Transverse colon (tissue), 4 donors: Measurements from ENCODE around the gene HAND2. TPM values are rescaled to one million over a fixed set of nuclear protein-coding genes. Genes with fewer than 3 reads are reported as not detected.

Experiments
- DNase-seq: peaks from one replicate; pipeline ENCODE4 v3.0.0-alpha.2; 2019
- H3K27ac ChIP-seq, 4 donors: fragments of 200-600 bp; sonication (generic); 2 replicates each; pipeline ENCODE4 v1.5.1; 2016 to 2018; ENCODE audit warnings: inconsistent platforms in 4 of 4
- H3K27me3 ChIP-seq: fragments of 200-600 bp; sonication (generic); 2 replicates; pipeline ENCODE4 v1.5.1; 2017; ENCODE audit warnings: inconsistent platforms
- H3K36me3 ChIP-seq, 4 donors: fragments of 200-600 bp; sonication (generic); 2 replicates each; pipeline ENCODE4 v1.5.1; 2017 to 2019; ENCODE audit warnings: inconsistent platforms in 4 of 4
- H3K4me1 ChIP-seq, 4 donors: fragments of 200-600 bp; sonication (generic); 2 replicates each; pipeline ENCODE4 v1.5.1; 2017 to 2020; ENCODE audit warnings: inconsistent platforms in 4 of 4
- H3K4me3 ChIP-seq, 4 donors: fragments of 200-600 bp; sonication (generic); 1 replicate in 1 of 4; 2 replicates in 3 of 4; pipeline versions ENCODE4 v1.5.1 to v1.6.1; 2017 to 2019; ENCODE audit warnings: inconsistent platforms in 4 of 4
- H3K9me3 ChIP-seq, 2 donors: fragments of 200-600 bp; sonication (generic); 2 replicates each; pipeline ENCODE4 v1.5.1; 2017 to 2019; ENCODE audit warnings: inconsistent platforms in 2 of 2
- CTCF ChIP-seq, 5 experiments: fragments of 200-600 bp in 3 of 5; fragments of 450-650 bp in 2 of 5; sonication (generic) in 3 of 5; IDR thresholded peaks; 1 replicate in 2 of 5; 2 replicates in 3 of 5; pipeline ENCODE4 v1.5.1; 2016 to 2017; ENCODE audit warnings: antibody characterized with exemption in 5 of 5, inconsistent platforms in 3 of 5, mild to moderate bottlenecking in 2 of 5, moderate library complexity in 1 of 5
- EP300 ChIP-seq: sonication (generic); formaldehyde crosslinking; IDR thresholded peaks from one replicate; pipeline ENCODE4 v1.6.1; 2017; ENCODE audit warnings: antibody characterized with exemption, low read depth
- POLR2A ChIP-seq: fragments of 450-650 bp; IDR thresholded peaks from one replicate; pipeline ENCODE4 v1.6.1; 2016; ENCODE audit warnings: antibody characterized with exemption, mild to moderate bottlenecking, moderate library complexity
- POLR2AphosphoS5 ChIP-seq, 3 donors: sonication (generic); formaldehyde crosslinking; IDR thresholded peaks; one replicate each; pipeline ENCODE4 v1.6.1; 2016; ENCODE audit warnings: antibody characterized with exemption in 3 of 3
- whole genome bisulfite sequencing, 2 donors: methylation state at CpG; one replicate each; pipeline ENCODE4 v1.1.5; 2018; ENCODE audit warnings: low coverage in 1 of 2; 5-methylcytosine and 5-hydroxymethylcytosine counted together
- in situ Hi-C, 4 donors: fragments of 200-750 bp; cut with MboI; loops; one replicate each; pipeline versions ENCODE4 v1.15.0 to v1.15.1; 2017; ENCODE audit warnings: low sequenced_read_pairs in 3 of 4, low pct_ligation_motif_present in 1 of 4, low pct_unique_long_range_greater_than_20kb in 1 of 4
- intact Hi-C: fragments of 100-400 bp; cut with DNase I; formaldehyde crosslinking; loops from one replicate; pipeline ENCODE4 v1.15.1; 2023; ENCODE audit warnings: low total_unique reads
- total RNA-seq, 4 donors: library from RNA; depleted of rRNA; stranded (reverse); fragments of >200 nt; gene quantifications; one replicate each; pipeline ENCODE4 v1.1.0, GENCODE V29; 2016

The HAND2 gene
- 10 to 100 TPM; 24.6 to 87.6 (median 40.9) TPM for total RNA-seq

GRCh38 chr4:173529477-173530325 lies at the start of gene HAND2:
HAND2 (minus strand) TSS chr4:173530229; CDS start chr4:173529289, 940 bp downstream.
- 4 to 6% methylated on average over 5 to 73 of the region's 81 CpGs for WGBS, 2 donors
- Histone ChIP-seq H3K27ac (peak within 1 kb of the TSS; percentile 81 to 95 (median 89)), H3K4me3 (peak within 1 kb of the TSS; percentile 40 to 83 (median 55)), H3K36me3 (no peaks in the 10 kb centered on the region), H3K4me1 (peaks cover 0 to 19% (median 5%) of the 10 kb centered on the region in 4 donors), H3K9me3 (no peaks in the 10 kb centered on the region), H3K27me3 (peaks cover 99% of the 10 kb centered on the region)
- in situ Hi-C loops = no loop called here
- intact Hi-C loops = loop anchor here (10.0 kb wide), 1 partner anchor 395 kb away; no protein-coding TSS in a partner anchor
- peak; percentile 64 for DNase-seq
- peak; percentile 59 for TF ChIP-seq POLR2A
- peak; percentile 74 to 88 (median 87) for TF ChIP-seq POLR2AphosphoS5 (IDR thresholded peaks at IDR 0.05)
- TF ChIP-seq EP300 = no peak
- TF ChIP-seq CTCF (IDR thresholded peaks at IDR 0.05) = no peak

- Histone ChIP-seq H3K27ac (no peak overlapping the region), H3K4me1 (peaks cover 0 to 16% (median 6%) of the 10 kb centered on the region in 4 donors), H3K27me3 (no peaks in the 10 kb centered on the region), H3K36me3 (no peaks in the 10 kb centered on the region), H3K9me3 (no peaks in the 10 kb centered on the region), H3K4me3 (no peak overlapping the region)
- intact Hi-C loops = no loop called here
- 81 to 100% methylated on average over 1 to 7 of the region's 7 CpGs for WGBS, 2 donors
- DNase-seq = no peak
- no peak for TF ChIP-seq CTCF (IDR thresholded peaks at IDR 0.05)
- no peak for TF ChIP-seq EP300
- TF ChIP-seq POLR2AphosphoS5 (IDR thresholded peaks at IDR 0.05) = no peak
- no peak for TF ChIP-seq POLR2A
- in situ Hi-C loops = no loop called here
Observed at GRCh38 chr4:173578956-173579355, 48.9 kb upstream of the HAND2 start.

GRCh38 chr4:173577963-173578362 lies 47.9 kb upstream of the HAND2 start:
- Histone ChIP-seq H3K36me3 (no peaks in the 10 kb centered on the region), H3K27me3 (no peaks in the 10 kb centered on the region), H3K4me1 (peaks cover 6 to 26% (median 14%) of the 10 kb centered on the region in 4 donors), H3K9me3 (no peaks in the 10 kb centered on the region), H3K27ac (no peak overlapping the region), H3K4me3 (no peak overlapping the region)
- DNase-seq = no peak
- intact Hi-C loops (no loop called here), in situ Hi-C loops (no loop called here)
- TF ChIP-seq CTCF (IDR thresholded peaks at IDR 0.05) (no peak), POLR2AphosphoS5 (IDR thresholded peaks at IDR 0.05) (no peak), POLR2A (no peak), EP300 (no peak)
- WGBS, 2 donors = 91 to 96% methylated on average over 5 of the region's 5 CpGs

- no peak for TF ChIP-seq POLR2AphosphoS5 (IDR thresholded peaks at IDR 0.05)
- no peak for TF ChIP-seq EP300
- TF ChIP-seq CTCF (IDR thresholded peaks at IDR 0.05) = no peak
- TF ChIP-seq POLR2A = no peak
- Histone ChIP-seq H3K4me1 (peaks cover 6 to 26% (median 19%) of the 10 kb centered on the region in 4 donors), H3K9me3 (no peaks in the 10 kb centered on the region), H3K27me3 (no peaks in the 10 kb centered on the region), H3K4me3 (no peak overlapping the region), H3K27ac (no peak overlapping the region), H3K36me3 (no peaks in the 10 kb centered on the region)
- DNase-seq = no peak
- in situ Hi-C loops = no loop called here
- intact Hi-C loops = no loop called here
- 32 to 43% methylated on average over 2 to 5 of the region's 5 CpGs for WGBS, 2 donors
Observed at GRCh38 chr4:173575482-173576152, 45.6 kb upstream of the HAND2 start.
